GM19395 (cell line): ENCODE results near the gene JAK2.
"Not testable (repeated sequence)": the region's sequence is repeated elsewhere in the genome, so short reads cannot be mapped to it uniquely, and the experiment has no call there.

ENCODE experiments used
- ATAC-seq: cut with Tn5 transposase; IDR thresholded peaks from one replicate; pipeline ENCODE4 v1.9.1; 2021; ENCODE audit warnings: mild to moderate bottlenecking, moderate library complexity; ENCODE audit not compliant: unreplicated experiment

The JAK2 gene

DNA sequence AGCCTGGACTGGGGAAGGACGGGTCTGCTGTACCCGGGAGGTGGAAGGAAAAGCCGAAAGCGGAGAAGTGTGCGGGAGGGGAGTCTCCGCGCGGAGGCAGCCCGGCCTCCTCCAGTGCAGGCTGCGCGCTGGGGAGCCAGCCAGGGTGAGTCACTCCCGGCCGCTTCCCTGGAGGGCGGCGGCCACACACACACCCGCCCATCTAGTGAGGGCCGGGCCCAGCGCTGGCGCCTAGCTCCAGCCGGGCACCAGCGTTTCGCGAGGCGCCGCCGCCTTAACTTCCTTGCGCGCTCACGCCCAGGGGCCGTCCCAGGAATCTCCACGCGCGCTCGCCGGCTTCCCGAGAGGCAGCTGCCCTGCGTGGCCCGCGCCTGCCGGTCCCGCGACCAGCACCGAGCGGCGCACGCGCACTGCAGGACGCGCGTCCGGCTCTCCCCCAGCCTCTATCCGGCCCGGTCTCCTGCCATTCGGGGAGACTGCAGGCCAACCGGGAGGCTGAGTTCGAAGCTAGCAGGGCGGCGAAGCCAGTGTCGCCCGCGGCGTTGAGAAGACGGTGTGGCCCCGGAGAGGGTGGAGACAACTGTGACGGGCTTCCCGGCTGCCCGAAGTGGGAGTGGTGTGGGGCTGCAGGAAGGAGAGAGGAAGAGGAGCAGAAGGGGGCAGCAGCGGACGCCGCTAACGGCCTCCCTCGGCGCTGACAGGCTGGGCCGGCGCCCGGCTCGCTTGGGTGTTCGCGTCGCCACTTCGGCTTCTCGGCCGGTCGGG lies at the start of gene JAK2:
JAK2 (plus strand) TSS at position 652 of the 765 bp plus-strand sequence. CDS start 36,716 bp downstream, outside the sequence.
- peak; percentile 72 for ATAC-seq

DNA sequence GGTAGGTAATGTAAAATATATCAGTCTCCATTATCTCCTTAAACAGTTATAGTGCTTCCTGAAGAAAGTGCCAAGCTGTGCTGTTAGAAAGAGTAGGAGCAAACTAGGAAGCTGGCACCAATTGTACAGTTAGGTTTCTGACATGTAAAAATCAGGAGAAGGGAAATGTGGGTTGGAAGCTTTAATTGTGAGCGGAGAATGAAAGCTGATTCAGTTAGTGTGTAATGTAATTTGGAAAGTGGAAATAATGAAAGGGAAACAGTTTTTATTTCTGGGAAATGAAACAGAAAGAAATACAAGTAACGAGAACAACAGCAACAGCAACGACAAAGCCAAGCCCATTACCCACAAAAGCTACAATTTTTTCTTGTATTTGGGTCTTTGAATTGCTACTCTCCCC lies 48.8 kb upstream of the JAK2 start:
- ATAC-seq: no peak

DNA sequence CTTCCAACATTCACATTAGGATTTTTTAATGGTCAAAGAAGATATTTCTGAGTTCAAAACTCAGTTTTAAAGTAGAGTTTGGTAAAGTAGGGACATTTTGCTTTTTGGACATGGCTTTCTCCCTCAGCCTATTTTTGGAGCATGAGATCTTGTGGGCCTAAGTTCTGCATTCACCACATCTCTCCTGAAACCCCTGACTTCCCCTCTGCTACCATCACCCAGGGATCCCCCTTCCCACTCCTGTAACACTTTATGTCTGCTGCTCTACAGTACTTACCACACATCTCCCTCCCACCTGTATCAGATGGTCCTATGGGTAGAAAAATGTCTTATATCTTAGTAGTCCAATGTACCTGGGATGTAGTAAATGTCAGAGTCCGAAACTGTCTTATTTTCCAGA lies 48.2 kb upstream of the JAK2 start:
- peak; percentile 57 for ATAC-seq

DNA sequence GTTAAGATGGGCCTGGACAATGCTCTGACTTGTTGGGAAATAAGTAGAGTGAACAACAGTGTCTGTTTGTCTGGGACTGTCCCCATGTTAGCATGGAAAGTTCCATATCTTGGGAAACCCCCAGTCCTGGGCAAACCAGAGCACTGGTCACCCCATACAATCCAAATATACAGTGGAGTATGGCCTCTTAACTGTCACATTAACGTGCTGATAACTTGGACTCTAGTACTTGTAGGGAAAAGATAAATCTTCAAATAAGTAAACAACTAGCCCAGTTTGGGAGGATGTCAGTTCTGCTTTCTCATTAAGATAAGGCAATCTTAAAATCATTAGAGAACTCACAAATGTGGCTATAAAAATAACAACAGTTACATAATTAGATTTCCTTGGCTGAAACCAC lies 47.6 kb upstream of the JAK2 start:
- ATAC-seq: no peak

DNA sequence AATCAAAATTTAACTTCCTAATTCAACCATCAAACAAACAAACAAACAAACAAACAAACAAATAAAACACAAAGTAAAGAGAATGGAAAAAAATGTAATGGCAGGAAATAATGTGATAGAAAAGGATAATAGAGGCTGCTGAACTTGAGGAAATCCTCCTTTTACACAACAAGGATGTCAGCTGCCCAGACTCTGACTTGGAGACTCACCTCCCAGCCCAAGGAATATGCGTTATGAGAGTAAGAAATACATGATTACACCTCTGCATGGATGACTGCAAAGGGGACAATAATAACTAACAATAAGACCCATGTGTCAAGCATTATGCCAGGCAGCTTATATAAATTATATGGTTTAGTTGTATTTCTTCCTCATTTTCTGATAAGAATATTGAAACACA lies 46.6 kb upstream of the JAK2 start:
- ATAC-seq: no peak

DNA sequence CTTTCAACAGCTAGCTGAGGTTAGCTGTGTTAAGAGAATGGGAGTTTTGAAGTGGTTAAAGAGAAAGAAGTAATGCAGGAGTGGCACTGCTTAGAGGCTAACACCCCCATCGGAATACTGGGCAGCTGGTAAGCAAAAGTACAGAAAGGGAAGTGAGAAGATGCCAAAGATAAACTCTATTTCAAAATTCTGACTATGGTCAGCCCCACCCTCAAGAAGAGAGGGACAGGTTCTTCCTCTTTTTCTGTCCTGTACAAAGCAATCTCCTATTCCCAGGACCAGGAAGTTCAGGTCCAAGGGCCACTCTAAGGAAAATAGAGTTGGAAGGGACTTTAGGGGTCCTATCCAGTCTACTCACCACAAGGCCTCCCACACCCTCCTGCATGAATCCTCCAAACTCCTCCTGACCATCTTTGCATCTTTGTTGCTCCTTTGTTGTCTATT lies 45.9 kb upstream of the JAK2 start:
- ATAC-seq: peak; percentile 85

DNA sequence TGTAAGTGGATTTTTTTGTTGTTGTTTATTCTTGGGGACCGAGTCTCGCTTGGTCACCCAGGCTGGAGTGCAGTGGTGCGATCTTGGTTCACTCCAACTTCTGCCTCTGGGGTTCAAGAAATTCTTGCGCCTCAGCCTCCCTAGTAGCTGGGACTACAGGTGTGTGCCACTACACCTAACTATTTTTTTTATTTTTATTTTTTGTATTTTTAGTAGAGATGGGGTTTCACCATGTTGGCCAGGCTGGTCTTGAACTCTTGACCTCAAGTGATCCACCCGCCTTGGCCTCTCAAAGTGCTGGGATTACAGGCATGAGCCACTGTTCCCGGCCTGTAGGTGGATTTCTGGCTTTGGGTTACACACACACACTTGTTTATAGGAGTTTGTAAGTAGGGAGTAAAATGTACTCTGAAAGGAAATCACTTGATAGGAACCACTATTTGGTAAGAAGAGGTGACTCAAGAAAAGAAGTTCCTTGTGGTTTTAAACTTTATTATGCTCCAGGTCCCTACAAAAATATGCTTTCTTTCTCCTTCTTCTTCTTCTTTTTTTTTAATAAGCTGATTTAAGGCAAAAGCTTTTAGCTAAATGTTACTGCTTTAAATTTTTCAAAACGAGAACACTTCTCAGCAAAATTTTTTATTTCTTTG lies 42.9 kb upstream of the JAK2 start:
- not testable (repeated sequence) for ATAC-seq

DNA sequence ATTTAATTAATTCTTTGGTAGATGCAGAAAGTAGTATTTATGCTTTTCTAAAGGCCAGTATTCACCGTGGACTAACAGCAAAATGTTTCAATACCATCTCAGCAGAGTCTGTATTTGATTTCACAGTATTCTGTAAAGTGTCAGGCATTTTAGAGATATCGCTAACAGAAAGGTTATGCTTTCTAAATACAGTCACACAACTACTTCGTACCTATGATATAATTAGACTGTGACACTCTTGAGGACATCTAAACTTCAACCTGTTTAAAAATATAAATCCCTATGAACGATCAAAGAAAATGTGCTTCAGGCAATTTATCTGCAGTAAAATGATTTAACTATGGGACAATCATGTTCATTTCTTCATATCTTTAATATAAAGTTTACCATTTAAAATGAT lies 41.7 kb upstream of the JAK2 start:
- no peak for ATAC-seq

DNA sequence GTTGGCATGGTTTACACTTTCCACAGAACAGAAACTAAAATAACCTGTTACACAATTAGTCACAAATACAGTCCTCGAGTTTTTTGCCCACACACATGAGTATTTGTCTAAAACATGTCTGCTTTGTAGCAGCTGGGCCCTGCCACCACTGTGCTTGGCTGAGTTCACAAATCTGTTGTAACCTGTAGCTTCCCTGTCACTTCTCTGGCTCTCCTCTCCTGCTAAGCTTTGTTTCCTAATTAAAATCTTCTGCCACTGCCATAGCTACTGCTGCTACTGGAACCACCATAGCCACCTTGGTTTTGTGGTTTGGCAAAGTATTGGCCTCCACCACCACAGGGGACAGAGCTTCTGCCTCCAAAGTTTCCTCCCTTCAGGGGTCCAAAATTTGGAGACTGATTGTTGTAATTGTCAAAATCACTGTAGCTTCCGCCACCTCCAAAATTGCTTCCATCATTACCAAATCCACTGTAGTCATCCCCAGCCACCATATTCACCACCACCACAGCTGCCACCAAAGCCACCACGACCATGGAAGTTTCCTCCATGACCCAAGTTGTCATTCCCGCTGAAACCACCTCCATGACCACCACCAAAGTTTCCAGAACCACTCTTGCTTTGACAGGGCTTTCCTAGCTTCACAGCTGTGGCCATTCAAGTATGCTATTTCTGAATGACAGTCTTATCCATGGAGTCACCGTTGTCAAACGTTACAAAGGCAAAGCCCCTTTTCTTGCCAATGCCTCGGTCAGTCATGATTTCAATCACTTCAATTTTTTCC lies 40.5 kb upstream of the JAK2 start:
- ATAC-seq: not testable (repeated sequence)

DNA sequence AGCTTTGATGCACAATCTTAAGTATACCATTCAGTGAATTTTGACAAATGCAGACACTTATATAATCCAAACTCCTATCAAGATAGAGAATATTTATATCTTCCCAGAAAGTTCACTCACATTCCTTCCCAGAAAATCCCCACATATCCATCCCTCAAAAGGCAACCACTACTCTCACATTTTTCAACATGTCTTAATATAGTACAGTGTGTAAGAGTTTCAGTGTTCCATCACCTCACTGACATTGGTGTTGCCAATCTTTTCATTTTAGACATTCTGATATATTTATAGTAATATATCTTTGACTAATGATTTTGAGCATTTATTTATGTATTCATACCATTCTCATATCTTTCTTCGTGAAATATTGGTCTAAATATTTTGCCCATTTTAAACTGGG lies 38.1 kb upstream of the JAK2 start:
- no peak for ATAC-seq

DNA sequence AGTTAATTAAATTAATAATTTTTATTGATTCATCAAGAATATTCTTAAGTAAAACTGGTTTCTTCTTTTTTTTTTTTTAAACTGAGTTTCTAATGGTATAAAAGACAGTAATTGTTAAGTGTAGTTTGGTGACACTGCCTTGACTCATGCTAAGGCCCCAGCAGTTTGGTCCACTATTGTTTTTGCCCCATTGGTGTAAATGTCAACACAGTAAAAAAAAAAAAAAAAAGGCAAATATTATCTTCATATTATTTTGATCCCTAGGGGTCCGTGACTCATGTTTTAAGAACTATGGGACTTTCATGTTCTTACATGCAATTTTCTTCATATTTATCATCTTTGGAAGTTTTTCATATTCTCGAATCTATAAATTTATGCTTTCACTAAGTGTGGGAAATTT lies 29.2 kb upstream of the JAK2 start:
- no peak for ATAC-seq

DNA sequence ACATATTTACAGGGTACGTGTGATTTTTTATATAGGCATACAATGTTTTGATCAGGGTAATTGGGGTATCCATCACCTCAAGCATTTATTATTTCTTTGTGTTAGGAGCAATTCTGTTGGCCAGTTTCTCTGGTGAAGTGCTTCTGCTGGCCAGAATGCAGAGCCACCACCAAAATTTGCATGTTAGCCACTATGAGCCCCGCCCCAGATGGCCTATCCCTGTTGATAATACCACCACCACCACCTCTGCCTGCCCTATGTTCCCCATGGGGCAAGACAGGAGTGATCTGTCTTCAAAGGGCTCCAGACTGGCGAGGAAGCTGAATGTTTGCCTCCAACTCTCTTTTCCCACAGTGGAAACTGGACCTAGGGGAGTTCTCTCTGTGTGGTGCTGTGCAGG lies 26.0 kb upstream of the JAK2 start:
- ATAC-seq: no peak

DNA sequence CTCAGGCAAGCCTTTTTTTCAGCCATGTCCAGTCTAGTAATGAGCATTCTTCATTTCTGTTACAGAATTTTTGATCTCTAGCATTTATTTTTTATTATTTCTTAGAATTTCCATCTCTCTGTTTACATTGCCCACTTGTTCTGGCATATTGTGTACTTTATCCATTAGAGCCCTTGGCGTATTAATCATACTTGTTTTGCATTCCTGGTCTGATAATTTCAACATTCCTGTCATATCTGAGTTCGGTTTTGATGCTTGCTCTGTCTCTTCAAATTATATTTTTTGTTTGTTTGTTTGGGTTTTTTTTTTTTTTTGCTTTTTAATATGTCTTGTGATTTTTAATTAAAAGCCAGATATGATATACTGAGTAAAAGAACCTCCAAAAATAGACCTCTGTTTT lies 23.0 kb upstream of the JAK2 start:
- ATAC-seq: no peak

DNA sequence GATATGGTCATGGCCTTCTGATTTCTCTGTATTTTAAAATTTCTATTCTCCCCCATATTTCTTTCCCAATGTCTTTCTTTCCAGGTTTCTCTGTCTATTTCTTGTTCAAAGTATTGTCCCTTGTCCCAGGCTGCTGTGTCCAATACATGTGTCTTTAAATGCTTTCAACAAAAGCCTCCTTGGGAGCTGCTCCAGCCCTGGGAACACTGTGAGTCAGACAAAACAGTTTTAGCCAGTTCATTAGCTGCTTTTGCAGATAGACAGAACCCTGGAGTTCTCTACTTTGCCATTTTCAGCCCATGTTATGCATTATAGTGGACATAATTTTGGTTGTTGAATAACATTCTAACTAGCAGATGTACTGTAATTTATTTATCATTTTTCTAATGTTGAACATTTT lies 20.5 kb upstream of the JAK2 start:
- ATAC-seq: no peak

DNA sequence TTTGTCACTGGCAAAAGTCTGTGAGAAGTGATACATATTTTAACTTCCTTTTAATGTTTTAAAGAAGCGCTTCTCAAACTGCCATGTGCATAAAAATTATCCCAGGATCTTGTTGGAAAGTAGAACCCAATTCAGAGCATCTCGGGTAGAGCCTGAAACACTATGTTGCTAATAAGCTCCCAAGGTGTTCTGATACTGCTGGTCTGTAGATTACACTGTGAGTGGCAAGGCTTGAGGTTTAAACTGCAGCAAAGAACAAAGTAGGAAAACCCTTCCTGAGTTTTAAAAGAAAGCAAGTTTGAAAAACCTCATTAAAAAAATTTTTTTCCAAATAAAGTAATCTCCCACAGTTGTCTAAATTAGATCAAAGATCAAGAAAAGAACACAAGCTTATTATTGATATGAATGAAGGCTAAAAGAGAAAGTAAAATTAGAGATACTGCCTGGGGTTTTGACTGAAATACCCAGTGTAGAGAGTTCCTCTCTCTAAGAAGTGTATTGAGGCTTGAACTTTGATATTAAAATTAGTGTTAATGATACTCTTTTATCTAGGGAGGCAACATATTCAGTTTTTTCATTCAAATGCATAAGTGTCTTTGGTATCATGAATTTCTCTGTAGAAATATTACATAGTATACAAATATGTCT lies 19.8 kb upstream of the JAK2 start:
- ATAC-seq: no peak

DNA sequence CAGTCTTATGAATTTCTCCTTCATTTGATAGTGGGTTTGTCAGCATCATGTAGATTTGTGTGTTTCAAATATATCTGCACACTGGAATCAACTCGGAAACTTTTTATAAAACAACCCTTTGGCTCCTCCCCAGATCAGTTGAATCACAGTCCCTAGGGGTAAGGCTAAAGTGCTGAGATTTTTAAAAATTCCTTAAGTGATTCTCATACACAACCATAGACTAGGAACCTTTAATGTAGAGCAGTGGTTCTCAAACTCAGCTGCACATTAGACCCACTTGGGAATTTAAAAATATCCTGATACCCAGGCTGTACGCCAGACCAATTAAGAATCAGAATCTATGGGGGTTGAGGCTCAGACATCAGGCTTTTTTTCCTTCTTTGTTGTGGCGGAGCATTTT lies 17.5 kb upstream of the JAK2 start:
- ATAC-seq: no peak

DNA sequence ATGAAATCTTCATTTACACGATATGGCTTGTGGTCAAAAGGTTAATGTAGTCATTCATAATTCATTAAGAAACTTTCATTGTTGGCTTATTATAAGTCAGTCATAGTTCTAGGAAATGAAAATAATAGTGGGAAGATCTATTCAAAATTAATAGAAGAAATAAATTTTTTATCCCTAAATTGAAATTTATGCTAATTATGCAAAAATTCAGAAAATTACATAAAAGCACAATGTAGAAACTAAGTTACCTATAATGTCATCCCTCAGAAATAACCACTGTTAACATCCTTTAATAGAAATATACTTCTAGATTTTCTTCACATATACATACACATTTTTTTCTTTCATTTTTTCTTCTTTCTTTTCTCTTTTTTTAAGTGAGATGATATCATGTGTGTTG lies 15.9 kb upstream of the JAK2 start:
- ATAC-seq: no peak

DNA sequence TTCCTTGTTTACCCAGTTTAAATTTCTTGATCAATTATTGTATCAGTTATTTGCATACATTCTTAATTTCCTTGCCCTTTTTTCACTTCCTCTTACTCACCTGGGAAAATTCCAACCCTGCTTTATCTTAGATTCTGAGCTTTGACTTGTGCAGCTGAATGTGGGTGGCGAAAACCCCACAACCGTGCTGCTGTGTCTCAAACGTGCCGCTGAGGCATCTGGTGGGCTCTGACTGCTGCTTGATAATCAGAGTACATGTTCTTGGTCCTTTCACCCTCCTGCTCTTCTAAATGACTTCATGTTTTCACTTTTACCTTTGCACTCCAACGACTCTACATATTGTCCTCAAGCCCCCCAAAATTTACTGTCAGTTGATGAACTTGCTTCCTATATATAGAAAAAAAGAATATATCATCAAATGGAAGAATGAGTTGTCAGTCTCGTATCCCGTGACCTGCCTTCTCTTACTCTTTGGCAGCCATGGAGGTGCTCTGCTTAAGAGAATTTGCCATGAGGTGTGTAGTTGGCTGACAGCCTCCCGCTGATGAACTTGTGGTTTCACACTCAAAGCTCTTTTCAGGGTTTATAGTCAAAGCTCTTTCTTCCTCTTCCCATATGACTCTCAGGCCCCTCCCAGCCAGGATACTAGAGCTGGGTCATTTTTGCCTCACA lies 14.0 kb upstream of the JAK2 start:
- peak; percentile 93 for ATAC-seq

DNA sequence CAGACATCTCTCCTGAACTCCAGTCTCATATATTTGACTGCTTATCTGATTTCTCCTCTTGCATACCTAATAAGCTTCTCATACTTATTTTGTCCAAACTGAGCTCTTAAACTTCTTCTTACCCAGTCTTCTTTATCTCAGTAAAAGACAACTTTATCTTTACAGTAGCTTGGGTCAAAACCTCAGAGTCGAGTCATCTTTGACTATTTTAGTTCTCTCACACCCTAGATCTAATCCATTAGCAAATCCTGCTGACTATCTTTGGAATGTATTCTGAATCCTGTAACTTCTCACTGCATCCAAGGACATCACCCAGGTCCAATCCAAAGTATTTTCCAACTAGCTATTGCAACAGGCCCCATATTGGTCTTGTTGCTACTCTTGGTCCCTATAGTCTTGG lies 11.8 kb upstream of the JAK2 start:
- no peak for ATAC-seq

DNA sequence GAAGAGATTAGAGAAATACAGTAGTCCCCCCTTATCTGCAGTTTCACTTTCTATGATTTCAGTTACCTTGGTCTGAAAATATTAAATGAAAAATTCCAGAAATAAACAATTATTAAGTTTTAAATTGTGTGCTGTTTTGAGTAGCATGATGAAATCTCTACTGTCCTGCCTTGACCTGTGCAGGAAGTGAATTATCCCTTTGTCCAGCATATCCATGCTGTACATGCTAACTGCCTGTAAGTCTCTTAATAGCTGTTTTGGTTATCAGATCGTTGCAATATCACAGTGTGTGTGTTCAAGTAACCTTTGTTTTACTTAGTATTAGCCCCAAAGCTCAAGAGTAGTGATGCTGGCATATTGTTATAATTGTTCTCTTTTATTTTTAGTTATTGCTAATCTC lies 11.2 kb upstream of the JAK2 start:
- no peak for ATAC-seq

DNA sequence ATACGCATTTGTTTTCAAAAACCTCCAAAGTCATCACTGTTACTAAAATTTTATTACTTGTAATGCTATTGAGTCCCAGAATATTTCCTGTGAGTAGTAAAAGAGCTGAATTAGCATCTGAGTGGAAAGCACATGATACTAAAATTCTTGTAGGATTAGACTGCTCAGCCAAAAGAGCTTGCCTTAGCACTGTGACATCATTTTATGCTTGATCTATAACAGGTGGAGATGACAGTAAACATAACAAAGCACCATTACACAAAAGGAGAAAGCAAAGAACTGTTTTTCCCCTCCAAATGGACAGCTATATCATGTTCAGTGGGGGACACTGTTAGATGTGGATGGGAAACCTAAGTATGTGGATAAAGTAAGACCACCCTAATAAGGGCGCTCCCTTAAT lies 5.8 kb upstream of the JAK2 start:
- no peak for ATAC-seq
